NCI-H524 (cell line): Measurements from ENCODE around the gene EME1.
A peak's percentile ranks its signal among the peaks of the same experiment; 100 is the strongest.

ENCODE experiments used
- DNase-seq, 2 experiments: peaks; one replicate each; lab custom pipeline; 2025; lab: John Stamatoyannopoulos, UW

EME1 gene

GRCh38 chr17:50363217-50364060 is 9.6 kb upstream of the EME1 start:
- DNase-seq, result no peak

- no peak for DNase-seq
Observed at GRCh38 chr17:50364061-50364458, 9.0 kb upstream of the EME1 start.

GRCh38 chr17:50364715-50365114 is 8.3 kb upstream of the EME1 start:
- DNase-seq, result peak in 1 of 2 experiments; percentile 24

GRCh38 chr17:50365165-50365564 is 7.9 kb upstream of the EME1 start:
- DNase-seq, result peak; percentile 79 to 92

- DNase-seq, result peak in 1 of 2 experiments; percentile 52
Observed at GRCh38 chr17:50365649-50366393, 7.2 kb upstream of the EME1 start.

GRCh38 chr17:50367401-50367800 is 5.6 kb upstream of the EME1 start:
- DNase-seq, result no peak

GRCh38 chr17:50370052-50370451 is 3.0 kb upstream of the EME1 start:
- no peak for DNase-seq

- no peak for DNase-seq
Observed at GRCh38 chr17:50371526-50371925, 1.5 kb upstream of the EME1 start.

GRCh38 chr17:50372222-50372757 is 739 bp upstream of the EME1 start:
- no peak for DNase-seq

GRCh38 chr17:50373705-50374104 is 676 bp downstream of the EME1 start:
- no peak for DNase-seq

GRCh38 chr17:50375858-50376538 is 3.0 kb downstream of the EME1 start:
- DNase-seq, result peak; percentile 90 to 91

GRCh38 chr17:50379351-50380132 is 6.5 kb downstream of the EME1 start:
- DNase-seq, result no peak

- DNase-seq, result peak in 1 of 2 experiments; percentile 12
Observed at GRCh38 chr17:50380369-50381259, 7.6 kb downstream of the EME1 start.

GRCh38 chr17:50381260-50381815 is 8.3 kb downstream of the EME1 start:
- DNase-seq, result no peak

- no peak for DNase-seq
Observed at GRCh38 chr17:50381920-50382319, 8.9 kb downstream of the EME1 start.

- DNase-seq, result no peak
Observed at GRCh38 chr17:50382931-50383330, 9.9 kb downstream of the EME1 start.

- no peak for DNase-seq
Observed at GRCh38 chr17:50386510-50386909, 13.5 kb downstream of the EME1 start.

- DNase-seq, result no peak
Observed at GRCh38 chr17:50388728-50389127, 15.7 kb downstream of the EME1 start.

- no peak for DNase-seq
Observed at GRCh38 chr17:50389534-50389933, 16.5 kb downstream of the EME1 start.

- no peak for DNase-seq
Observed at GRCh38 chr17:50392621-50393020, 19.6 kb downstream of the EME1 start.
